GM12878 (cell line): ENCODE results near the gene FOXG1. TPM values are rescaled to one million over a fixed set of nuclear protein-coding genes. Genes with fewer than 3 reads are reported as not detected.

ENCODE experiments used
- ATAC-seq: fragments of 200-7000 bp; cut with Tn5 transposase; 3 replicates; pipeline ENCODE4 v1.9.1; 2020; ENCODE audit warnings: mild to moderate bottlenecking, moderate library complexity
- BruUV-seq: library from RNA; stranded (reverse); fragments of 400-500 nt; replicated peaks from 2 replicates; lab custom pipeline; 2021; lab: Mats Ljungman, UMichigan
- CTCF ChIA-PET: fragments of 300-600 bp; sonication (Branson Sonifier 250); formaldehyde crosslinking; extraction: SDS; loops from one replicate; lab custom pipeline; 2021; ENCODE audit warnings: inconsistent platforms; lab: Yijun Ruan, JAX
- POLR2A ChIA-PET: fragments of 350-600 bp; formaldehyde crosslinking; extraction: SDS; loops from one replicate; lab custom pipeline; 2021; ENCODE audit warnings: inconsistent platforms; lab: Charles Lee
- RAD21 ChIA-PET: fragments of 300-600 bp; sonication (Branson Sonifier 250); formaldehyde crosslinking; loops from one replicate; lab custom pipeline; 2023; ENCODE audit warnings: antibody characterized with exemption; ENCODE audit not compliant: unreplicated experiment; lab: Charles Lee
- SMC1A ChIA-PET: fragments of 300-600 bp; sonication (Branson Sonifier 250); formaldehyde crosslinking; loops from one replicate; lab custom pipeline; 2023; ENCODE audit not compliant: unreplicated experiment, uncharacterized antibody; lab: Charles Lee
- DNase-seq: peaks from one replicate; pipeline ENCODE4 v3.0.0-alpha.2; 2011; ENCODE audit warnings: low read depth, low spot score
- FAIRE-seq: peaks from 3 replicates; lab custom pipeline; 2011; peaks lifted over from hg19 to GRCh38; lab: Jason Lieb, UNC
- H2AFZ ChIP-seq: 2 replicates; pipeline ENCODE4 v1.6.0; 2011; ENCODE audit warnings: low read depth, low read length, control low read depth; ENCODE audit not compliant: control insufficient read depth
- H3K27ac ChIP-seq: 2 replicates; pipeline ENCODE4 v1.5.1; 2011; ENCODE audit warnings: control low read depth; ENCODE audit not compliant: control insufficient read depth, insufficient read depth
- H3K27me3 ChIP-seq, 2 experiments: replicated peaks in 1 of 2; 2 replicates each; pipeline versions ENCODE4 v1.6.0 to v1.6.1; 2011; ENCODE audit warnings: low read length in 1 of 2; ENCODE audit not compliant: control insufficient read depth in 2 of 2, insufficient read depth in 2 of 2
- H3K36me3 ChIP-seq, 2 experiments: 2 replicates each; pipeline ENCODE4 v1.5.1; 2011; ENCODE audit warnings: low read length in 1 of 2; ENCODE audit not compliant: control insufficient read depth in 2 of 2, insufficient read depth in 2 of 2
- H3K4me1 ChIP-seq: 2 replicates; pipeline ENCODE4 v1.6.1; 2011; ENCODE audit warnings: mild to moderate bottlenecking, low read length, moderate library complexity, mixed read lengths; ENCODE audit not compliant: control insufficient read depth, insufficient read depth
- H3K4me2 ChIP-seq: 2 replicates; pipeline ENCODE4 v1.6.0; 2011; ENCODE audit warnings: control low read depth; ENCODE audit not compliant: control insufficient read depth, insufficient read depth
- H3K4me3 ChIP-seq: fragments of 200-600 bp; sonication (generic); 2 replicates; pipeline ENCODE4 v1.5.1; 2016
- H3K79me2 ChIP-seq: 2 replicates; pipeline ENCODE4 v1.6.0; 2011; ENCODE audit warnings: low read length; ENCODE audit not compliant: control insufficient read depth, insufficient read depth
- H3K9ac ChIP-seq: 2 replicates; pipeline ENCODE4 v1.8.0; 2011; ENCODE audit warnings: low read length, control low read depth, mixed read lengths; ENCODE audit not compliant: control insufficient read depth, insufficient read depth
- H3K9me3 ChIP-seq: replicated peaks from 3 replicates; pipeline ENCODE4 v1.5.1; 2011; ENCODE audit warnings: mild to moderate bottlenecking, low read length; ENCODE audit not compliant: control insufficient read depth, insufficient read depth
- H4K20me1 ChIP-seq: 2 replicates; pipeline ENCODE4 v1.6.0; 2011; ENCODE audit not compliant: control insufficient read depth, insufficient read depth
- CBFB ChIP-seq: IDR thresholded peaks from 2 replicates; pipeline ENCODE4 v1.6.1; 2016; ENCODE audit warnings: antibody characterized with exemption, low read depth
- CHD4 ChIP-seq: fragments of 200-600 bp; sonication (generic); IDR thresholded peaks from 2 replicates; pipeline ENCODE4 v1.6.1; 2016; ENCODE audit warnings: mild to moderate bottlenecking
- HCFC1 ChIP-seq: fragments of 150-350 bp; IDR thresholded peaks from 2 replicates; pipeline ENCODE4 v1.6.1; 2014; ENCODE audit warnings: low read length
- MXI1 ChIP-seq: fragments of 150-350 bp; IDR thresholded peaks from 2 replicates; pipeline ENCODE4 v1.6.1; 2011; ENCODE audit warnings: low read depth, mild to moderate bottlenecking, inconsistent platforms, low read length, improper control_type of control experiment
- NFXL1 ChIP-seq: fragments of 450-650 bp; IDR thresholded peaks from 2 replicates; pipeline ENCODE4 v1.6.1; 2017; ENCODE audit warnings: antibody characterized with exemption, mild to moderate bottlenecking, borderline replicate concordance
- NFYB ChIP-seq: IDR thresholded peaks from 2 replicates; pipeline ENCODE4 v1.6.1; 2011; ENCODE audit warnings: low read depth, mild to moderate bottlenecking, low read length, improper control_type of control experiment, moderate library complexity; ENCODE audit not compliant: insufficient read depth
- NR2C2 ChIP-seq: IDR thresholded peaks from 2 replicates; pipeline ENCODE4 v1.6.1; 2011; ENCODE audit warnings: borderline replicate concordance, low read depth; ENCODE audit not compliant: control insufficient read depth, insufficient read length
- PAX8 ChIP-seq: fragments of 450-650 bp; IDR thresholded peaks from 2 replicates; pipeline ENCODE4 v1.6.1; 2017; ENCODE audit warnings: mild to moderate bottlenecking, moderate library complexity
- RB1 ChIP-seq: fragments of 450-650 bp; formaldehyde crosslinking; IDR thresholded peaks from 2 replicates; pipeline ENCODE4 v1.6.1; 2017; ENCODE audit warnings: mild to moderate bottlenecking, borderline replicate concordance
- SREBF1 ChIP-seq: IDR thresholded peaks from 2 replicates; pipeline ENCODE4 v1.6.1; 2012; ENCODE audit warnings: mild to moderate bottlenecking, low read length
- STAT3 ChIP-seq: IDR thresholded peaks from 2 replicates; pipeline ENCODE4 v1.6.1; 2011; ENCODE audit warnings: low read depth, low read length, improper control_type of control experiment
- TARDBP ChIP-seq: IDR thresholded peaks from 2 replicates; pipeline ENCODE4 v1.6.1; 2016; ENCODE audit warnings: borderline replicate concordance
- ZNF274 ChIP-seq: IDR thresholded peaks from one replicate; pipeline ENCODE4 v1.8.0; 2011; ENCODE audit not compliant: insufficient read length, insufficient read depth
- in situ Hi-C: fragments of 300-500 bp; cut with MboI; formaldehyde crosslinking; loops from 9 replicates; pipeline ENCODE4 v1.14.3; 2018; ENCODE audit warnings: mixed read lengths
- intact Hi-C: fragments of 100-400 bp; cut with micrococcal nuclease; formaldehyde crosslinking; loops from one replicate; pipeline ENCODE4 v1.14.2; 2022; ENCODE audit not compliant: unreplicated experiment
- polyA plus RNA-seq, 11 experiments: library from polyadenylated mRNA; depleted of rRNA in 4 of 11; unstranded in 6 of 11; stranded (reverse) in 5 of 11; fragments of >200 nt; fragmentation: Nextera tagmentation in 4 of 11; fragmentation: Illumina TruSeq in 1 of 11; extraction: Ambion mirVana in 4 of 11; extraction: Trizol in 1 of 11; gene quantifications; 1 replicate in 1 of 11; 2 replicates in 10 of 11; pipeline versions ENCODE4 v1.2.1 to v1.2.3, GENCODE V29; 2011 to 2016; ENCODE audit warnings: inconsistent platforms in 2 of 11, missing spikeins in 2 of 11, low read depth in 1 of 11
- total RNA-seq, 4 experiments: library from RNA; depleted of rRNA in 3 of 4; stranded (reverse); fragments of >200 nt in 3 of 4; fragmentation: Illumina TruSeq in 1 of 4; extraction: Trizol in 1 of 4; gene quantifications; 2 replicates each; pipeline versions ENCODE4 v1.2.1 to v1.2.3, GENCODE V29; 2013 to 2021
- TF ChIP-seq, protein P1 (sequence below): fragments of 450-650 bp; formaldehyde crosslinking; IDR thresholded peaks from 2 replicates; pipeline ENCODE4 v1.4.0; 2022; ENCODE audit warnings: mild to moderate bottlenecking, moderate library complexity
- TF ChIP-seq, protein P2 (sequence below): fragments of 450-650 bp; IDR thresholded peaks from 2 replicates; pipeline ENCODE4 v1.6.1; 2017; ENCODE audit warnings: mild to moderate bottlenecking
- TF ChIP-seq, protein P3 (sequence below): IDR thresholded peaks from 2 replicates; pipeline ENCODE4 v1.6.1; 2011; ENCODE audit warnings: low read depth, mild to moderate bottlenecking, low read length, moderate library complexity, borderline replicate concordance; ENCODE audit errors: extremely low read depth

The FOXG1 gene
- total and polyA plus RNA-seq, 10 of the 15 experiments (the other 5 are each of a cell fraction or from before 2014, with no cell fraction given) = 0.04 to 0.44 (median 0.06) TPM; not detected in 1

DNA sequence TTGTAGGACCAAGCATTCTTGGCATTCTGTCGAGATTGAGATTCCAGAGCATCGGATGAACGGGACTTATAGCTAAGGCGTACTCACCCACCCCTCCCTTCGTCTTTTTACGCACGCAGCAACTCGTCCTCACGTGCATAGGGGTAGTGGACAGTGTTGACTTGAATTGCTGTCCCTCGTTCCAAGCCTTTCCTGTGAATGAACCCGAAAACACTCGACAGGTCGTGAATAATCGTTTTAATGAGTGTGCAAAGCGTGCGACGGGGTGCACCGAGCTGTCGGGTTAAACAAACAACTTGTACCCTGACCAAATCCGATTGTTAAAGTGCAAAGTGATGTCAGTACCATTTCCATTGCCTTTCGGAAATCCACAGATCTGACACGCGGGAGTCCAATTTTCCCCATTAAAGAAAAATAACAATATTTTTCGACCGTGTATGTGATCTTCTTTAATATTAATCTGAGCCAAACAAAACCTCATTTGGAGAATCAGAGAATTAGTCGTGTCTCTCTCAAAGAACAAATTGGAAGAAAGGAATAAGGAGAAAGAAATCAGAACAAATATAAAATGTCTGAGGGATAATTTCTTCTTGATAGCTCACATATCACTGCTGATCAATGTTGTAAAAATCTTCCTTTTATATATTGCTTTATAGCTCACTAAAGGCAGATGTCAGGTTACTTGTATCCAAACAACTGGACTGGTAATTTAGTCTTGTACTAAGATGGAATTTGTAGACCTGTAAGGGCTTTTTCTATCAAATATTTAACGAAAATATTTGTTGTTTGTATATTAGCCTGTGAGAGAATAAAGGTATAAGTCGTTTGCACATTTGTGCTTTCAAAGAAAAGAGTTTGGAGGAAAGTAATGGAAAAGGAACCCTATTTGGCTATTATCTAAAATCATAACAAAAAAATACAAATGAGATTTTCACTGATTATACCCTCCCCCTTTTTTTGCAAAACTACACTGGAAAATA, 11.8 kb downstream of the FOXG1 start (continued):
- TF ChIP-seq, protein P1, sequence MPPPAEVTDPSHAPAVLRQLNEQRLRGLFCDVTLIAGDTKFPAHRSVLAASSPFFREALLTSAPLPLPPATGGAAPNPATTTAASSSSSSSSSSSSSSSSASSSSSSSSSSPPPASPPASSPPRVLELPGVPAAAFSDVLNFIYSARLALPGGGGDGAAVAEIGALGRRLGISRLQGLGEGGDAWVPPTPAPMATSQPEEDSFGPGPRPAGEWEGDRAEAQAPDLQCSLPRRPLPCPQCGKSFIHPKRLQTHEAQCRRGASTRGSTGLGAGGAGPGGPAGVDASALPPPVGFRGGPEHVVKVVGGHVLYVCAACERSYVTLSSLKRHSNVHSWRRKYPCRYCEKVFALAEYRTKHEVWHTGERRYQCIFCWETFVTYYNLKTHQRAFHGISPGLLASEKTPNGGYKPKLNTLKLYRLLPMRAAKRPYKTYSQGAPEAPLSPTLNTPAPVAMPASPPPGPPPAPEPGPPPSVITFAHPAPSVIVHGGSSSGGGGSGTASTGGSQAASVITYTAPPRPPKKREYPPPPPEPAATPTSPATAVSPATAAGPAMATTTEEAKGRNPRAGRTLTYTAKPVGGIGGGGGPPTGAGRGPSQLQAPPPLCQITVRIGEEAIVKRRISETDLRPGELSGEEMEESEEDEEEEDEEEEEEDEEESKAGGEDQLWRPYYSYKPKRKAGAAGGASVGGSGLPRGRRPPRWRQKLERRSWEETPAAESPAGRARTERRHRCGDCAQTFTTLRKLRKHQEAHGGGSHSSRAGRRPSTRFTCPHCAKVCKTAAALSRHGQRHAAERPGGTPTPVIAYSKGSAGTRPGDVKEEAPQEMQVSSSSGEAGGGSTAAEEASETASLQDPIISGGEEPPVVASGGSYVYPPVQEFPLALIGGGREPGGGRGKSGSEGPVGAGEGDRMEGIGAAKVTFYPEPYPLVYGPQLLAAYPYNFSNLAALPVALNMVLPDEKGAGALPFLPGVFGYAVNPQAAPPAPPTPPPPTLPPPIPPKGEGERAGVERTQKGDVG (CRISPR knock-in tag) = no peak

DNA sequence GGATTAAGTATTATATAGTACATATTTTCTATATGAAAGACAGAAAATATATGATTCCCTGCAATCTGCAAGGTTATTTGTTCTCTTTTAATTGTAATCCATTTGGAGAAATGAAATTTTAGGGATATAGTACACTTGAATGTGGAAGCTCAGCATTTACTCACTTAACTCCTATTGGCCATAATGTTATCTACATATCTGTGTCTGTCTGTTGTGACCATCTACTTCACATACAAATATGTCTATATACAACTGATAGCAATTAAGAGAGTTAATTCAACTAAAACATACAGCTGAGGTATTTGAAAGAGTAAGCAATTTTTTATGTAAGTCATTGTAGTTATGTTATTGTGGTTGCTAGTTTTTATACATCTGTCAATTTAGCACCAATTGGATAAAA, 12.9 kb downstream of the FOXG1 start:
- BruUV-seq = no TSS peak
- no peak overlapping the region for H3K4me2 ChIP-seq
- H3K4me1 ChIP-seq = no peaks in the 10 kb centered on the region
- no peaks in the 10 kb centered on the region; a peak in 1 of 4 replicates for H3K27me3 ChIP-seq
- H3K27ac ChIP-seq = no peak overlapping the region
- FAIRE-seq (no peak), DNase-seq (no peak), ATAC-seq (no peak)
- SMC1A ChIA-PET = no interaction called here
- CTCF ChIA-PET = no interaction called here
- H2AFZ ChIP-seq = no peak overlapping the region
- H4K20me1 ChIP-seq = no peaks in the 10 kb centered on the region
- H3K4me3 ChIP-seq = no peak overlapping the region
- RAD21 ChIA-PET = no interaction called here
- no peak overlapping the region for H3K9ac ChIP-seq
- in situ Hi-C loops (no loop called here), intact Hi-C loops (no loop called here)
- H3K9me3 ChIP-seq = no peaks in the 10 kb centered on the region
- H3K36me3 ChIP-seq = no peaks in the 10 kb centered on the region
- no peaks in the 10 kb centered on the region for H3K79me2 ChIP-seq
- POLR2A ChIA-PET = no interaction called here
- TF ChIP-seq HCFC1 (no peak), CBFB (no peak), NFYB (no peak), TARDBP (no peak), MXI1 (no peak), ZNF274 (no peak), STAT3 (no peak), PAX8 (no peak), NFXL1 (no peak), SREBF1 (no peak), RB1 (no peak), CHD4 (no peak), NR2C2 (no peak)
- TF ChIP-seq, protein P2, sequence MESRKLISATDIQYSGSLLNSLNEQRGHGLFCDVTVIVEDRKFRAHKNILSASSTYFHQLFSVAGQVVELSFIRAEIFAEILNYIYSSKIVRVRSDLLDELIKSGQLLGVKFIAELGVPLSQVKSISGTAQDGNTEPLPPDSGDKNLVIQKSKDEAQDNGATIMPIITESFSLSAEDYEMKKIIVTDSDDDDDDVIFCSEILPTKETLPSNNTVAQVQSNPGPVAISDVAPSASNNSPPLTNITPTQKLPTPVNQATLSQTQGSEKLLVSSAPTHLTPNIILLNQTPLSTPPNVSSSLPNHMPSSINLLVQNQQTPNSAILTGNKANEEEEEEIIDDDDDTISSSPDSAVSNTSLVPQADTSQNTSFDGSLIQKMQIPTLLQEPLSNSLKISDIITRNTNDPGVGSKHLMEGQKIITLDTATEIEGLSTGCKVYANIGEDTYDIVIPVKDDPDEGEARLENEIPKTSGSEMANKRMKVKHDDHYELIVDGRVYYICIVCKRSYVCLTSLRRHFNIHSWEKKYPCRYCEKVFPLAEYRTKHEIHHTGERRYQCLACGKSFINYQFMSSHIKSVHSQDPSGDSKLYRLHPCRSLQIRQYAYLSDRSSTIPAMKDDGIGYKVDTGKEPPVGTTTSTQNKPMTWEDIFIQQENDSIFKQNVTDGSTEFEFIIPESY = no peak
- TF ChIP-seq, protein P3, sequence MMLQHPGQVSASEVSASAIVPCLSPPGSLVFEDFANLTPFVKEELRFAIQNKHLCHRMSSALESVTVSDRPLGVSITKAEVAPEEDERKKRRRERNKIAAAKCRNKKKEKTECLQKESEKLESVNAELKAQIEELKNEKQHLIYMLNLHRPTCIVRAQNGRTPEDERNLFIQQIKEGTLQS = no peak
